ENCODE data around the gene SEMA4D. TPM values are rescaled to one million over a fixed set of nuclear protein-coding genes. Genes with fewer than 3 reads are reported as not detected.

SEMA4D gene
- total RNA-seq, 4 donors from 2014 or later, result 23.6 to 77.0 (median 41.3) TPM

DNA sequence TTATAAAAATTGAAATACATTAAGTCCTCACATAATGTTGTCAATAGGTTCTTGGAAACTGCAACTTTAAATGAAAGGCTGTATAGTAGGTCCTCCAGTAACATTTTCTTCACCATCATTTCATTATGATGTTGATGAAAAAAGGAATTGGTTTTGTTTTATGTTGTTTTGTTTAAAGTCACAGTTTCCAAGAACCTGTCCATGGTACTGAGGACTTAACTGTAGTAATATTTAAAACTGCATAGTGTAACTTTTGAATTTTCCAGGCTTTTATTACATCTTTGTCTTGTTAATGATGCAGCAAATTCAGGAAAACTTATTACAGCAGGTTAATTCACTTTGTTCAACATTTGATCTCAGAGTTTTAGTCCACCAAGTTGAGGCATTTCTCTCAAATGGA, 168.0 kb downstream of the SEMA4D start:
- intact Hi-C loops (cut with DNase I; ENCODE audit: low total_unique reads) (no loop called here), in situ Hi-C loops (cut with MboI; ENCODE audit: low sequenced_read_pairs in 4 of 4) (no loop called here)
- Histone ChIP-seq H3K4me1 (peaks cover 0 to 3% of the 10 kb centered on the region in 2 donors), H3K36me3 (peaks cover 4 to 85% of the 10 kb centered on the region in 2 donors), H3K9me3 (no peaks in the 10 kb centered on the region), H3K27me3 (no peaks in the 10 kb centered on the region), H3K4me3 (no peak overlapping the region), H3K27ac (no peak overlapping the region)
- TF ChIP-seq, protein P1, sequence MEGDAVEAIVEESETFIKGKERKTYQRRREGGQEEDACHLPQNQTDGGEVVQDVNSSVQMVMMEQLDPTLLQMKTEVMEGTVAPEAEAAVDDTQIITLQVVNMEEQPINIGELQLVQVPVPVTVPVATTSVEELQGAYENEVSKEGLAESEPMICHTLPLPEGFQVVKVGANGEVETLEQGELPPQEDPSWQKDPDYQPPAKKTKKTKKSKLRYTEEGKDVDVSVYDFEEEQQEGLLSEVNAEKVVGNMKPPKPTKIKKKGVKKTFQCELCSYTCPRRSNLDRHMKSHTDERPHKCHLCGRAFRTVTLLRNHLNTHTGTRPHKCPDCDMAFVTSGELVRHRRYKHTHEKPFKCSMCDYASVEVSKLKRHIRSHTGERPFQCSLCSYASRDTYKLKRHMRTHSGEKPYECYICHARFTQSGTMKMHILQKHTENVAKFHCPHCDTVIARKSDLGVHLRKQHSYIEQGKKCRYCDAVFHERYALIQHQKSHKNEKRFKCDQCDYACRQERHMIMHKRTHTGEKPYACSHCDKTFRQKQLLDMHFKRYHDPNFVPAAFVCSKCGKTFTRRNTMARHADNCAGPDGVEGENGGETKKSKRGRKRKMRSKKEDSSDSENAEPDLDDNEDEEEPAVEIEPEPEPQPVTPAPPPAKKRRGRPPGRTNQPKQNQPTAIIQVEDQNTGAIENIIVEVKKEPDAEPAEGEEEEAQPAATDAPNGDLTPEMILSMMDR (IDR thresholded peaks at IDR 0.05 in 4 of 5, conservative IDR thresholded peaks at IDR 0.05 in 1 of 5), result no peak
- TF ChIP-seq POLR2A (IDR thresholded peaks at IDR 0.05), result no peak
- no peak for DNase-seq
- no peak for ATAC-seq

DNA sequence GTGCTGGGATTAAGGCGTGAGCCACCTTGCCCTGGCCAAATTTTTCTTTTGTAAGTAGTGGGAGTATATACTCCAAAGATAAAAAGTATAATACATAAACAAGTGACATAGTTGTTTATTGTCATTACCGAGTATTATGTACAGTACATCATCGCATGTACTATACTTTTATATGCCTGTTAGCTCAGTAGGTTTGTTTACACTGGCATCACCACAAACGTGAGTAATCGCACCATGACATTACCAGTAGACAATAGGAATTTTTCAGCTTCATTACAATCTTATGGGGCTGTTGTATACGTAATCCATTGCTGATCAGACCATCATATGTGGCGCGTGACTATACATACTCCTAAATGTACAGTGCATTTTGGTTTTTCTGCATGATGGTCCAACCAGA, 169.8 kb downstream of the SEMA4D start:
- Histone ChIP-seq H3K9me3 (no peaks in the 10 kb centered on the region), H3K27me3 (no peaks in the 10 kb centered on the region), H3K27ac (no peak overlapping the region), H3K4me3 (no peak overlapping the region), H3K36me3 (peaks cover 0 to 71% of the 10 kb centered on the region in 2 donors), H3K4me1 (peaks cover 11 to 15% of the 10 kb centered on the region in 2 donors)
- TF ChIP-seq, protein P1 (IDR thresholded peaks at IDR 0.05 in 4 of 5, conservative IDR thresholded peaks at IDR 0.05 in 1 of 5), result no peak
- TF ChIP-seq POLR2A (IDR thresholded peaks at IDR 0.05), result no peak
- in situ Hi-C loops (cut with MboI; ENCODE audit: low sequenced_read_pairs in 4 of 4) (no loop called here), intact Hi-C loops (cut with DNase I; ENCODE audit: low total_unique reads) (no loop called here)
- ATAC-seq, result no peak
- DNase-seq, result no peak

DNA sequence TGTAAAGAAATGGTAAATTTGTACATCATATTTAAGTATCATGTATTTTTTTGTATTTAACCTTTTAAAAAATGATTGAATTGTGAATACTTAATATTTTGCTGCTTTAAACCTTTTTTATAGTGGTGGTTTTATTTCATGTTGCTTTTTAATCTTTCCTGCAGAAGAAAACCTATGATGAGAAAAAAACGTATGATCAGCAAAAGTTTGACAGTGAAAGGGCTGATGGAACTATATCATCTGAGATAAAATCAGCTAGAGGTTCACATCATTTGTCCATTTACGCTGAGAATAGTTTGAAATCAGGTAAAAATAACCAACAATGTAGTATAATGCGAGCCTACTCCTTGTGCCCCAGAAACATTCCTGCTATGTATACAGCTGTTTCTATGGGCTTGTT, 172.2 kb downstream of the SEMA4D start:
- H3K4me3 ChIP-seq, result no peak overlapping the region
- H3K27me3 ChIP-seq, result no peaks in the 10 kb centered on the region
- in situ Hi-C loops (cut with MboI; ENCODE audit: low sequenced_read_pairs in 4 of 4), result no loop called here
- no peak for ATAC-seq
- peaks cover 31% of the 10 kb centered on the region in 2 donors for H3K4me1 ChIP-seq
- H3K36me3 ChIP-seq, result peaks cover 0 to 49% of the 10 kb centered on the region in 2 donors
- no peak for DNase-seq
- H3K9me3 ChIP-seq, result no peaks in the 10 kb centered on the region
- intact Hi-C loops (cut with DNase I; ENCODE audit: low total_unique reads), result no loop called here
- H3K27ac ChIP-seq, result no peak overlapping the region
- no peak for TF ChIP-seq POLR2A (IDR thresholded peaks at IDR 0.05)
- TF ChIP-seq, protein P1 (IDR thresholded peaks at IDR 0.05 in 4 of 5, conservative IDR thresholded peaks at IDR 0.05 in 1 of 5), result no peak

DNA sequence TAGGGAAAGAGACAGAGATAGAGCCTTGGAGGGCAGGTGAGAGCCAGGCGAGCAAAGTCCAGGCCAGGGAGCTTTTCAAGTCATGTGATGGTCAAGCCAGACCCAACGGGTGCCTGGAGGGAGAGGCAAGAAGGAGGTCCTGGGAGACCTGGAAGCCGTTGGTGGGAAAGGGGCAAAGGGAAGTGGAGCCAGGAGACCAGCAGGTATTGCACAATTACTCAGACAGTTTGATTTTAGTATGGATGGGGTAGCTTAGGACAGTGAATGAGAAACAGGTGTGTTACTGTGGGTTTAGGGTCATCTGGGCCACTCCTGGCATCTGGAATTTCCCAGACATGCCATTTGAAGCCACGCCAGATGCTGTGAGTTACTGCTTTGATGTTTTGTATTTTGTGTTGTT, 174.5 kb downstream of the SEMA4D start:
- no peak for DNase-seq
- Histone ChIP-seq H3K4me3 (no peak overlapping the region), H3K27me3 (no peaks in the 10 kb centered on the region), H3K36me3 (peaks cover 0 to 25% of the 10 kb centered on the region in 2 donors), H3K9me3 (no peaks in the 10 kb centered on the region), H3K27ac (peak overlapping the region in 2 of 4 donors; percentile 20 to 43), H3K4me1 (peaks cover 46 to 48% of the 10 kb centered on the region in 2 donors)
- intact Hi-C loops (cut with DNase I; ENCODE audit: low total_unique reads), result no loop called here
- in situ Hi-C loops (cut with MboI; ENCODE audit: low sequenced_read_pairs in 4 of 4), result loop anchor here in 2 of 4 donors (5.0 to 25.0 kb wide), 2 partner anchors 229 to 789 kb away; no protein-coding TSS in a partner anchor
- ATAC-seq, result no peak
- TF ChIP-seq, protein P1 (IDR thresholded peaks at IDR 0.05 in 4 of 5, conservative IDR thresholded peaks at IDR 0.05 in 1 of 5), result no peak
- TF ChIP-seq POLR2A (IDR thresholded peaks at IDR 0.05), result no peak

Data from gastrocnemius medialis (tissue), 4 donors.